GM19328 (cell line): ENCODE results near the gene BCAS3.
"Not testable (repeated sequence)": the region's sequence is repeated elsewhere in the genome, so short reads cannot be mapped to it uniquely, and the experiment has no call there.

Experiments used
- ATAC-seq: cut with Tn5 transposase; IDR thresholded peaks from one replicate; pipeline ENCODE4 v1.9.1; 2021; ENCODE audit warnings: mild to moderate bottlenecking, moderate library complexity; ENCODE audit not compliant: unreplicated experiment

The BCAS3 gene

DNA sequence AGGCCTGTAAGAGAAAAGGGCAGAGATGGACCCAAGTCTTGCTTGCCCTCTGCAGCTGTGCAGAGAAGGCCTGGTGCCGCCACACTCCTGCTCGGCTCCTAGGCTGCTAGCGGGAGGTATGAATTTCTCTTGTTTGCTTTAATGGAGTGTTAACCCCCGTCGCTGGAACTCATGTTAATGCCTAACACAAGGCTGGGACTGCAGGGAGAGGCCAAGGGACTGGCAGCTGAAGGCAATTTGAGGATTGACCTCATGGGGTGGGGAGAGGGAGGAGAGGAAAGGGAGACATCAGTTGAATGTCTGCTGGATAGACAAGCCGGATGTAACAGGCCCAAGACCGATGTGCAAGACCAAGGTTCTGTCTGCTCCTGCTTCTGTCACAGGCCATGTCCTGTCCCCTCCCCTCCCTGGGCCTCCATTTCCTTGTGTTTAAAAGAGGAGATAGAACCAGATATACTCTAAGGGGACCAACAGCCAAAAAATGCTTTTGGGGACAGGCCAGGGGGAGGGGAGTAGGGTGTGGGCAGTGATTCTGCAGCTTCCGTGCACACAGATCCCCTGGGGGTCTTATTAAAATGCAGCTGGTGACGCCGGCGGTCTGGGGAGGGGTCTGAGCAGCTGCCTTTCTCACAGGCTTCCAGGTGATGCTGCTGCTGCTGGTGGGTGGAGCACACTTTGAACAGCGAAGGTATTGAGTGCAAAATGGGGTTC lies 675.3 kb downstream of the BCAS3 start:
- ATAC-seq = no peak

DNA sequence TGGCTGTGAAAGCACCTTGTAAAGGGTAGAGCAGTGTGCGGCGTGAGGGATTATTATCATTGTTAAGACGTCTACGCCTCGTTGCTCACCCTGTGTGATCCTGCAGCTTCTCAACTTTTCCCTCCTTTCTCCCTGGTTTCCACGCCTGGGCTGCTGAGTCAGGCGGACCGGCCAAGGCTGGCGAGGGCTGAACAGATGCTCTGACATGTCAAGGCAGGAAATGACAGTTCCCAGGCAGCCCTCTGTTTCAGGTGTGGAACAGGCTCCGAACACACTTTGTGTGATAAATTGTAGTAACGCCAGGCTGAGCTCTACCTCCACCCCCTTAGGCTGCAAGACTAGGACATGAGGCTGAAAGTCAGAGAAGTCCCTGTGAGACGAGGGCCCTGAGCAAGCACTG lies 676.0 kb downstream of the BCAS3 start:
- ATAC-seq = no peak

DNA sequence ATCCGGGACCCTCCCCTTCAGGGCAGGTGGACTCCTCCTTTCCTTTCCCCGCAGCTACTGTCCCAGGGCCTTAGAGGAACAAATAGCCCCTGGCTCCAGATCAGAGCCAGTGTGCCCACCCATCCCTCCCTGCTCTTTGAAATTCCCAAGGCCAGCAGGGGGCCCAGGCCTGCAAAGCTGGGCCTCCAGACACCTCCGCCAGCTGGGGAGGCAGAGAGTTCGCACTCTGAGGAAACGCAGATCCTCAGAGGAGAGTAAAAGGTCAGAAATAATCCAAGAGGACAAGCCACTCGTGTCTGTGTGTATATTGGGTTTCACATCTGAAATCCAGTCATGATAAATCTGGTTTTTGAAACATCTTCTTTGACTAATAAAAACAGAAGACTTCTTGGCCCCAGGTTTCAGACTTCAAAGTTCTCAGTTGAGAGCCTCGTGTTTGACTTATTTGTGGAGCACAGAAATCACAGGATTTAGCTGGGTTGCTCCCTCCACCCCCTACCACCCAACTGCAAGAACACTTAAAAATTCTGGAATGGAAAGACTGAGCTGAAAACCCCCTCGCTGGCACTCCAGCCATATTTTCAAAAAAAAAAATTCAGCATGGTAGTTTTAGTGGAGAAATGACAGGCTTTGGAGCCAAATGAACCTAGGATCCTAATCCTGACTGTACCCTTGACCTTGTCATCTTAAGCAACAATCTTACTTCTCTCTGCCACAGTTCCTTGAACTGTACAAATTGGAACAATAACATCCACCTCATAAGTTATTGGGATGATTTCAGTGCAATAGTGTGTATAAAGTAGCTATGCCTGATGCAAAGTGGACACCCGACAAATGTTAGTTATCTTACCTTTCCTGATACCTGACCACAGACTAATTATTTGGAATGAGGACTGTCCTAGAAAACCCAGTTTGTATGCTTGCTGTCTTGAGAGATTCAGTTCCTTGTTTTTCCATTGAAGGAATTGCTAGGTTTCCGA lies 677.5 kb downstream of the BCAS3 start:
- ATAC-seq = no peak

DNA sequence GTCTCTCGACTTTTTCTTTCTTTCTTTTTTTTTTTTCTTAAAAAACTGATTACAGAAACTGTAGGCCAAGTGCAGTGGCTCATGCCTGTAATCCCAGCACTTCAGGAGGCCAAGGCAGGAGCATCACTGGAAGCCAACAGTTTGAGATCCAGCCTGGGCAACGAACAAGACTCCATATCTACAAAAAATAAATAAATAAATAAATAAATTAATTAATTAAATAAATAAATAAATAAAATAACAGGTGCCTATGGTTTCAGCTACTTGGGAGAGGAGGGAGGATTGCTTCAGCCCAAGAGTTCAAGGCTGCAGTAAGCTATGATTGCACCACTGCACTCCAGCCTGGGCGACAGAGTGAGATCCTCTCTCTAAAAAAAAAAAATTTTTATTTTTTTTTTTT lies 679.4 kb downstream of the BCAS3 start:
- ATAC-seq = not testable (repeated sequence)

DNA sequence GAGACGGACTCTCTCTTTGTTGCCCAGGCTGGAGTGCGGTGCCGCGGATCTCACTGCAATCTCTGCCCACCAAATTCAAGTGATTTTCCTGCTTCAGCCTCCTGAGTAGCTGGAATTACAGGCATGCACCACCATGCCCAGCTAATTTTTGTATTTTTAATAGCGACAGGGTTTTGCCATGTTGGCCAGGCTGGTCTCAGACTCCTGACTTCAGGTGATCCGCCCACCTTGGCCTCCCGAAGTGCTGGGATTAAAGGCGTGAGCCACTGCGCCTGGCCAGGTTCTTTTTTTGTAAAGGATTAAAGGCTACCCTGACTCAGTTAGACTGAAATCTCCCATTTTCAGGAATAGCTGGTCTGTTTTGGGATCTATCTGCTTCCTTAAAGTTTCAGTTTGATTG lies 681.9 kb downstream of the BCAS3 start:
- ATAC-seq = not testable (repeated sequence)

DNA sequence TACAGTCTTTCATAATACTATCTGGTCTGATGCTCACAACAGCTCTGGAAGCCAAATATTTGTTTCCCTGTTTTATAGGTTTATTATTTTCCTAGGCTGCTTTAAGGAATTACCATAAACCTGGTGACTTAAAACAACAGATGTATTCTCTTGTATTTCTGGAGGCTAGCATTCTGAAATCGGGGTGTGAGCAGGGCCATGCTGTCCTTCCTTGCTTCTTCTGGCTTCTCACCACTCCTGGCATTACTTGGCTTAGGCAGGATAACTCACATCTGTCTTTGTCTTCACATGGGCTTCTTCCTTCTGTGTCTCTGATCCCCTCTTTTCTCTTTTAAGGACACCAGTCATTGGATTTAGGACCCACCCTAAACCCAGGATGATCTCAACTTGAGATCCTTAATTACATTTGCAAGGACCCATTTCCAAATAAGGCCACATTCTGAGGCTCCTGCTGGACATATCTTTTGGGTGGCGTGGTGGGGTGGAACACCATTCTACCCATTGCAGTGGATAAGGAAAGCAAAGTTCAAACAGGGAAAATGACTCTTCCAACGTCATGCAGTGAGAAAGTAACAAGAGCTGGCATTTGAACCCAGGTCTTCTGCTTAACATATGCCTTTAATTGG lies 682.8 kb downstream of the BCAS3 start:
- no peak for ATAC-seq

DNA sequence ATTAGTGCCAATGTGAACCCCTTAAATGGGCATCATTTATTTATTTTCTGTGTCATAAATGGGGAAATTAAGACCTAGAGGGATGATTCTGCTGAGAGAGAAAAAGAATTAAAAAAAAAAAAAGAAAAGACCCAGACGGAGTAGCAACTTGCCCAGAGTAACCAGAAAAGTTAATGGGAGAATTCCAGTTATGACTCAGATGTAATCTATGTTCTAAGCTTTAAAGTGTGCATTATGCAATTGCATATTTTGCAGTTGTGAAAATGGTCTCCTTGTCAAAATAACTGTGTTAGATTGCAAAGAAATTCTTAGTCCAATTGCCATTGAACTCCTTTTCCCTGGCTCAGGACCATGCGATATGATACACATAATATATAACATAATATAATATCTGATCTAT lies 683.4 kb downstream of the BCAS3 start:
- ATAC-seq = no peak

DNA sequence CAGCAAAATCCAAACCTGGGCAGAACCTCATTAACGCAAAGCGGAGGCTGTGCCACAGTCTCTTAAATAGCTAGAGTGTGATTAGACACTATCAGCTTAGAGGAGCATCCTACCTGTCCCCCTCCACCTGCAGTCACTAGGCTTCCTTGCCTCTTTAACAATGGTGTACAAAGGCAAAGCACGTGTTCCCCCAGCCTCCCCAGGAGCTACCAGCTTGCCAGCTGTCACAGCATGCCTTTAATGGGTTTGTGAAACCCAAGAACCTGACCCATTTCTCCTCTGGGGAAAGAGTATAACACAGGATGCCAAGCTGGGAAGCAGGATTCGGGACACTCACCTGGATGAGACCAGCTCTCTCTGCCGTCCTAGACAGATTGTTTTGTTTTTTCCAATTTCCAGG lies 684.7 kb downstream of the BCAS3 start:
- ATAC-seq = no peak

DNA sequence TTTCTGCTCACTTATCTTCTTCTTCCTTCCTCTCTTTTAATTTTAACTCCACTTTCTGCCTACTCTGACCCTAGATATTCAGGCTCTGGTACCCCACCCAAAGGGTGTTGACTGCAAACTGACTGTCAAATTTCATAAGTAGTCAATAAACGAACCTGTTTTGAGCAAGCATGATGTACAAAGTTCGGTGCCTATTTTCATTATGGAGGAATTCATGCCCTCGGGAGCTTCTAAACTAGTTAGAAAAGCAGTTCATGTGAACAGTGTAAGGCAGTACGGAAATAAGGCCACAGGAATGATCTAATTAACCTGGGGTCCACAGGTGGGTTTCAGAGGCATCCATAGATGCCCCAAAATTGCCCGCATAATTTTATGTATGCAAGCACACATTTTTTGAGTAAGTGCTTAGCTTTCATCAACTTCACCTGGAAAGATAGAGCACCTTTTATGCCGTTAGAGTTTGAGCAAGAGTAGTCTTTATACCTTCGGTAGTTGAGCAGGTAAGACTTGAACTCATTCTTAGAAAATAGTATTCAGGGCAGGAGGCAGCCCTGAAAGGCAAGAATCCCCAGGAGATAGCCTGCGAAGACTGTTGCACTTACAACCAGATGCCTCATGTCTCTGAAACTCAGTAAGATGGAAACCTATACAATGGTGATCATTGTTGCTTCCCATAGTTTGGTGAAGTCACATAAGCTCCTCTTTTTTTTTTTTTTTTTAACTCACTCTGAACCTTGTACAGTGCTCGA lies 685.4 kb downstream of the BCAS3 start:
- no peak for ATAC-seq

DNA sequence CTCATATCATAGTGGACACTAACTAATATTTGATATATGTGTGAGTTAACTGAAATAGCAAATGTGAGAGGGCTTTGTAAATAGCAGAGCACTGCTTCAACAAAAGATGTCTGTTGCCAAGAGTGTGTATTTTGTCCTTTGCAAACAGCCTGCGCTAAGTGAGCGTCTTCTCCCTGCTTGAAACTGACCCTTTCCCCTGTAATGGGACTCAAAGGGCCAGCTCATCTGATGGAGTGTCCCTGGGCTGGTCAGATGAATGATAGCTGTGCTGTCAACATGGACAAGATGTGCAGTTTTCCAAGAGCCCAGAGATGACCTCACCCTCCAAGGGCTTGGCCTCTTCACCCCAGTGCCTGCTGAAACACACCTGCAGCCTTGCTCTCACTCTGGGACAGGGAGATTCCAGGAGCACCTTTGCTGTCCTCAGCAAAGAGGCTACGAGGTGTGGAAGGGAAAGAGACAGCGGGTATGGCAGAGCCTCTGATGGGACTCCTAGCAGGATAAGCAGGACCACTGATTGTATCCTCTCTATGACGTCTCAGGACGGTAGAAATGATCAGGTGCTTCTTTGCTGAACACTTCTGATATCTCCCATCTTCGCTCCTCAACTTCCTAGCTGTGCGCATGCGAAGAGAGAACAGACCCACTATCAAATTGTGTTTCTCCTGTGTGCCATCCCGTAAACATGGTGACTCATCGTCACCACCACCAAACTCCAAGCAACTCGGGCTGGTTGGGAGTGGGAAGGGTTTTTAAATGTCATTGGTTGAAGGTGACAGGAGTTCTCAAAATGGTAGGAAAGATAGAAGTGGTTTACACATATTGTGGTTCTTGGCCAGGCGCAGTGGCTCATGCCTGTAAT lies 686.2 kb downstream of the BCAS3 start:
- no peak for ATAC-seq

DNA sequence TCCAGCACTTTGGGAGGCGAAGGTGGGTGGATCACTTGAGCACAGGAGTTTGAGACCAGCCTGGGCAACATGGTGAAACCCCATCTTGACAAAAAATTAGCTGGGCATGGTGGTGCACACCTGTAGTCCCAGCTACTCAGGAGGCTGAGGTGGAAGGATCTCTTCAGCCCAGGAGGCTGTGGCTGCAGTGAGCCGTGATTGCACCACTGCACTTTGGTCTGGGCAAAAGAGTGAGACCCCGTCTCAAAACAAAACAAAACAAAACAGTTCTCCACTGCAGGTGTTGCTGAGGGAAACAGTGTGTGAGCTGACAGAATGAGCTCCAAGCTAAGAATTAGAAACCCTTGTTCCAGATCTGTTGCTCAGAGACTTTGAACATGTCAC lies 686.8 kb downstream of the BCAS3 start:
- no peak for ATAC-seq

DNA sequence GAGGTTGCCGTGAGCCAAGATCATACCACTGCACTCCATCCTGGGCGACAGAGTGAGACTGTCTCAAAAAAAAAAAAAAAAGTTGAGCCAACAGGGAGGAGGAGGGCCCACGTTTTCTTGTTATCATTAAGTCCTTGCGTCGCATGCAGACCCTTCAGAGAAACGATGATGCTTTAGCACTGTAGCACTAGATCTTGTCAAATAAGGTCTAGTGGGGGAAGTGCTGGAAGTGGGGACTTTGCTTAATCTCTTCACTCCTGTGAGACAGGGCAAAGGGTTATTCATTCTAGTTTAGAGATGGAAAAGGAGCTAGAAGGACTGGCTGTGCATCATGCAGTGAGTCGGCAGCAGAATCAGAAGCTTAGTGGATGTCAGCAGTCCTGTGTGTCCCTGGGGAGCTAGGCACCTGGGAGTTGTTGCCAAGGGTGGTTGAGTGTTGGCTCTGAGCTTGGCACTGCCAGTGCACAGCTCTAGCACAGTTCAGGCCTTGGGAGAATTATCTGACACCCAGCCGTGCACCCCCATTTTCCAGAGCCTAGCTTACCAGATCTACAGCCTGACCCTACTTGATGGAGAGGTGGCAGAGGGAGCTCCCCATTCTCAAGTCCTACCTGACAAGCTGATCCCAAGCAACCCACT lies 688.5 kb downstream of the BCAS3 start:
- no peak for ATAC-seq

DNA sequence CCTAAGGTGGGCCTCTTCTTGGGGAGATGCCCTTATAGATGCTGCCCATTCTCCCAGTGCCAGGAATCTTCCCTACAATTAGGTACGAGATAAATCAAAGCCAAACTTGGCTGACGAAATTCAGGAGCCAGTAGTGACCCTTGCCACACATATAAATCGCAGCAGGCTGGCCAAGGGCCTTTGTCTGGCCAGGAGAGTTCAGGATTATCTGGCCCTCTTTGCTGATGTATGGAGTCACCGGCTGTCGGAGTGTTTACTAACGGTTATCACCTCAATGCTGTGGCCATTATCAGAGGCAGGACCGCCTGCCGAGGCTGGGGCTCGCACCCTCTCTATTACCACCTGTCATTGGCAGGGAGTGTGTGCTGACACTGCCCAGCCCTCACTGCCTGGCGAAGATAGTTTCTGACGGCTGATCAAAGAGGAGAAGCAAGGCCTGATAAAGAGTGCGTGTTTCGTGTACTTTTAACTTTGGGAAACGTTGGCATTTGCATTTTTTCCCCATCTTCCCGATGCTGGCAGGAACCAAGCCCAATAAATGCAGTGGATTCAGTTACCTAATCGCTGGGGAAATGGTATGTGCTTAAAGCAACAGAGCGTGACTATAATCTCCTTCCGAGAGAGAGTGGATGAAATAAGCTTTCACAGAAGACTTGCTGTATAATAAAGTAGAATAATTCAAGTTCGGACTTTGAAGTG lies 689.2 kb downstream of the BCAS3 start:
- no peak for ATAC-seq

DNA sequence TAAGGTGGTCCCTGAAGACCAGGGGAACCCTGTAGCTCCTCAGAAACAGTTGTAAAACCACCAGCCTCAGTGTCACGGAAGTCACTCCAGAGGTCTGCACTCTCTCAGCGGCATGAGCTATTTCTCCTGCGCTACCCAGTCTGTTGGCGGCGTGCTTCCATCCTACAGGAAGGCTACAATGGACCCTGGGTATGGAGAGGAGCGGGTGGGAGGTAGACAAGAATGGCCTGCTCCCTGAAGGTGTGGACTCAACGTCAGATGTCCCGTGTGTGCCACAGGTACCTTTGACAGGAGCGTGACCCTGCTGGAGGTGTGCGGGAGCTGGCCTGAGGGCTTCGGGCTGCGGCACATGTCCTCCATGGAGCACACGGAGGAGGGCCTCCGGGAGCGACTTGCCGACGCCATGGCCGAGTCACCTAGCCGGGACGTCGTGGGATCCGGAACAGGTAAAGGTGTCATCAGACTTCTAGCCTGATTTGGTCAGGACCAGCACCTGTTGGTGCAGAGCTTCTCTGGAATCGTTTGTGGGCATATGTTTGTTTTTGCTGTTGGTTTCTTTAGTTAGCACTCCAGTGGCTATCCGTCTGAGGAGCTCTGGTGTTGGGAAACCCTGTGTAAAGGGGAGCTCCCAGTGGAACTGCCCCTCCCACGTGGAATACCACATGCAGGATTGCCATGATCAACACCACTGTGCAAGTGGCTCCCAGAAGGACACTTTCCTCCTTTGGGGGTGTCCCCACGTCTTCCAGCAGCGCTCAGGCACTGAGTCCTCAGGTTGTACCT lies 690.6 kb downstream of the BCAS3 start:
- ATAC-seq = no peak

DNA sequence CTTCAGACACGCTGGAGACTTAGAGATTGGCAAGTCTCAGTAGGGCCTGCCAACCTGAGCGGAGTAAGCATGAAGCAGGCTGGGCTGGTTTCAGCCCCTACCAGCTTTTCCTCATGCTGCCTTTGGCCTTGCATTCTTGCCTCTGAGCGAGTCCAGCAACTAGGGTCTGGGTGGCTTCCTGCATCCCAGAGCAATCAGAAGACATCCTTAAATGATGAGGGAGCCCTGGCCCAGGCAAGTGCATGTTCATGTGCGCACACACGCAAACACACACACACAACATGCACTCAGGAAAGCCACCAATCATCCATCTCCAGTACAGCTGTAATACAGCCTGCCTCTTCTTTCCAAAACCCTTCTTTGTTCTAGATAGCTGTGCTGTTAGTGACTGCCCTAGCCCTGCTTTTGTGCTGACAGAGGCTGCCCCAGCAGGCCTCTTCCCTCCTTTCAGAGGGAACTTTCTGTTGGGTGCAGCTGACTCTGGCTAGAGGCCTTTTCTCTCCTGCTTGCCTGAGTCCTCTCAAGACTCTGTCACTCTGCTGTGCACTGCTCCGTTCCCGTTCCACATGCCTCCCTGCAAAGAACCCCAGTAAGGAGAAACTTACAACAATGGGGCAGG lies 691.3 kb downstream of the BCAS3 start:
- no peak for ATAC-seq

DNA sequence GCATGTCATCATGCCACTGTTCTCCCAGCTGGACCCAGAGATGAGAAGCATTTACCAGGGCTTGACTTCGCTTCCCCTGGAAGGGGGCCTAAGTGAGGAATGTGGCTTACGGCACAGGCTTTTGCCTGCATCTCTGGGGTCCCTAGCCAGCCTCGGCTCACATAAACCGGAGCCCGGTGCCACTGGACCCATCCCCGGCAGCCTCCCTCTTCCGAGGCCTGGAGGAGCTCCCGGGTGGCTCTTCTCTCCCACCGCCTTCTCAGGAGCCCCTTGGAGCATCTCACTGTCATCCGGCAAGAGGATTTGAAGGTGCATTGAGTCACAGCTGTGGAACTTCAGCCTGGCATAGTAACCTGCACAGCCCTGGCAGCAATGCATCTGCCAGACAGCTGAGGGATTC lies 692.1 kb downstream of the BCAS3 start:
- no peak for ATAC-seq

DNA sequence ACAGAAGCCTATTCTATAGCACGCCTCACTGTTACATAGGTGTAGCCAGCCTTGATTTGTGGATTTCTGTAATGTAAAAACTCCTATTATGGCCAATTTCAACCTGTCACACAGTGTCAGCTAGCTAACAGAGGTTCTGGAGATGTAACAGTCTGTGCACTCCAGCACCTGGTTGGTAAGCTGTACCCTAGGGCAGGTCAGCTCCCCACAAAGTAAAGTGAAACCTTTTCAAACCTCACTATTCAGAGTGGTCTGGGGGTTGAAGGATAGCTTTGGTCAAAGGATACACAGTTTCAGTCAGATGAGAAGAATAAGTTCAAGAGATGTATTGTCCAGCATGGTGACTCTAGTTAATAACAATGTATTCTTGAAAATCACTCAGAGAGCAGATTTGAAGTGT lies 693.5 kb downstream of the BCAS3 start:
- ATAC-seq = no peak

DNA sequence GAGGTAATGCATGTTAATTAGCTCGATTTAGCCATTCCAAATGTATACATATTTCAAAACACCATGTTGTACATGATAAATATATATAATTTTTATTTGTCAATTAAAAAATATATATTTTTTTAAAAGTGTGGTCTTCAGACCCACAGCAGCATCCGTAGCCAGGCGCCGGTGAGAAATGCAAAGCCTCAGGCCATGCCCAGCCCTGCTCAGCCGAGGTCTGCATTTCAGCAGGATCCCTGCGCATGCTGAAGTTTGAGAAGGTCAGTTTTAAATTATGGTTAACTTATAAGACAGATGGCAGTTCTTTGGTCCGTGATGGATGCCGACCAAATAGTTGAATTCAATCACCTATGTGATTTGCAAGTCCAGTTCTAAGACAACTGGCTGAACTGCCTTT lies 694.0 kb downstream of the BCAS3 start:
- no peak for ATAC-seq
